Lower leg skin (tissue), 4 donors: ENCODE results near the gene SHISAL1. TPM values are rescaled to one million over a fixed set of nuclear protein-coding genes. Genes with fewer than 3 reads are reported as not detected.

Source experiments
- DNase-seq, 2 donors: peaks; one replicate each; pipeline ENCODE4 v3.0.0-alpha.2; 2019; ENCODE audit warnings: low spot score in 2 of 2
- H3K4me3 ChIP-seq: fragments of 200-600 bp; sonication (generic); 2 replicates; pipeline ENCODE4 v1.5.1; 2017; ENCODE audit warnings: mild to moderate bottlenecking, low read depth; ENCODE audit not compliant: poor library complexity, severe bottlenecking
- CTCF ChIP-seq, 3 donors: fragments of 450-650 bp; IDR thresholded peaks; one replicate each; pipeline ENCODE4 v1.5.1; 2016; ENCODE audit warnings: antibody characterized with exemption in 3 of 3, mild to moderate bottlenecking in 3 of 3, moderate library complexity in 2 of 3
- POLR2A ChIP-seq, 2 donors: fragments of 450-650 bp; IDR thresholded peaks; one replicate each; pipeline ENCODE4 v1.6.1; 2016 to 2017; ENCODE audit warnings: antibody characterized with exemption in 2 of 2, mild to moderate bottlenecking in 1 of 2, moderate library complexity in 1 of 2
- WGBS, 2 donors: methylation state at CpG; one replicate each; pipeline ENCODE4 v1.1.5; 2018; 5-methylcytosine and 5-hydroxymethylcytosine counted together
- intact Hi-C: fragments of 100-400 bp; cut with DNase I; formaldehyde crosslinking; loops from one replicate; pipeline ENCODE4 v1.15.0; 2023; ENCODE audit warnings: low total_unique reads
- total RNA-seq, 4 donors: library from RNA; depleted of rRNA; stranded (reverse); fragments of >200 nt; gene quantifications; one replicate each; pipeline ENCODE4 v1.1.0, GENCODE V29; 2016

Gene SHISAL1
- total RNA-seq, 4 donors from 2014 or later: 0.08 to 0.42 (median 0.28) TPM

GRCh38 chr22:44299124-44299523, 13.6 kb downstream of the SHISAL1 start:
- WGBS, 2 donors: 81 to 82% methylated on average over 11 to 13 of the region's 13 CpGs
- TF ChIP-seq POLR2A (IDR thresholded peaks at IDR 0.05) (no peak), CTCF (IDR thresholded peaks at IDR 0.05) (no peak)
- H3K4me3 ChIP-seq: no peak overlapping the region
- intact Hi-C loops: no loop called here
- DNase-seq: no peak

GRCh38 chr22:44298406-44299091, 14.2 kb downstream of the SHISAL1 start:
- 81 to 82% methylated on average over 18 to 22 of the region's 25 CpGs for WGBS, 2 donors
- TF ChIP-seq POLR2A (IDR thresholded peaks at IDR 0.05) (no peak), CTCF (IDR thresholded peaks at IDR 0.05) (no peak)
- no peak for DNase-seq
- H3K4me3 ChIP-seq: no peak overlapping the region
- intact Hi-C loops: no loop called here

- no peak for DNase-seq
- WGBS, 2 donors: 80 to 85% methylated on average over 14 of the region's 14 CpGs
- no peak for TF ChIP-seq CTCF (IDR thresholded peaks at IDR 0.05)
- no peak overlapping the region for H3K4me3 ChIP-seq
- intact Hi-C loops: no loop called here
Measured at GRCh38 chr22:44297470-44298061, 15.2 kb downstream of the SHISAL1 start.

GRCh38 chr22:44295406-44295805, 17.3 kb downstream of the SHISAL1 start:
- no peak overlapping the region for H3K4me3 ChIP-seq
- no peak for DNase-seq
- intact Hi-C loops: no loop called here
- WGBS, 2 donors: 67 to 74% methylated on average over 3 of the region's 3 CpGs
- no peak for TF ChIP-seq CTCF (IDR thresholded peaks at IDR 0.05)

GRCh38 chr22:44293876-44294275, 18.9 kb downstream of the SHISAL1 start:
- 51 to 60% methylated on average over 6 of the region's 6 CpGs for WGBS, 2 donors
- intact Hi-C loops: no loop called here
- no peak for TF ChIP-seq CTCF (IDR thresholded peaks at IDR 0.05)
- no peak for TF ChIP-seq POLR2A (IDR thresholded peaks at IDR 0.05)

GRCh38 chr22:44293034-44293433, 19.7 kb downstream of the SHISAL1 start:
- DNase-seq: no peak

More at GRCh38 chr22:44293876-44294275, 18.9 kb downstream of the SHISAL1 start:
- DNase-seq: no peak
- H3K4me3 ChIP-seq: no peak overlapping the region

More at GRCh38 chr22:44293034-44293433, 19.7 kb downstream of the SHISAL1 start:
- WGBS, 2 donors: 83 to 84% methylated on average over 12 of the region's 12 CpGs
- intact Hi-C loops: no loop called here
- TF ChIP-seq CTCF (IDR thresholded peaks at IDR 0.05) (no peak), POLR2A (IDR thresholded peaks at IDR 0.05) (no peak)
- H3K4me3 ChIP-seq: no peak overlapping the region
